ENCODE measurements around the gene C10orf90. TPM values are rescaled to one million over a fixed set of nuclear protein-coding genes. Genes with fewer than 3 reads are reported as not detected.
"Not testable (repeated sequence)": the region's sequence is repeated elsewhere in the genome, so short reads cannot be mapped to it uniquely, and the experiment has no call there.

The C10orf90 gene
- total RNA-seq, 1 experiment from 2014 or later = 0.99 TPM

GRCh38 chr10:126379166-126379565 is 291.3 kb downstream of the C10orf90 start:
- not testable (repeated sequence) for DNase-seq (ENCODE audit: extremely low read depth, low read depth)

- no peak for DNase-seq (ENCODE audit: extremely low read depth, low read depth)
Observed at GRCh38 chr10:126376956-126377355, 293.5 kb downstream of the C10orf90 start.

- no peak for DNase-seq (ENCODE audit: extremely low read depth, low read depth)
Observed at GRCh38 chr10:126375926-126376554, 294.5 kb downstream of the C10orf90 start.

- no peak for DNase-seq (ENCODE audit: extremely low read depth, low read depth)
Observed at GRCh38 chr10:126375299-126375698, 295.2 kb downstream of the C10orf90 start.

Other genes with a start within 250 kb of the C10orf90 start
- gene DOCK1, start 234.7 kb upstream of the C10orf90 start, total RNA-seq (2014; rRNA removed; shearing (Covaris generic)) = 30.1 and 32.3 TPM in 2 replicates

Measured in NCI-H460 (cell line).